Measurements from ENCODE around the gene AFF2.

- TF ChIP-seq CTCF (IDR thresholded peaks at IDR 0.05 in 2 of 3, conservative IDR thresholded peaks at IDR 0.05 in 1 of 3; ENCODE audit: borderline replicate concordance in 1 of 3, insufficient read depth in 1 of 3, low read depth in 2 of 3, low read length in 2 of 3) (no peak), EZH2 (IDR thresholded peaks at IDR 0.05) (no peak), ZBTB33 (IDR thresholded peaks at IDR 0.05; ENCODE audit: extremely low read depth, insufficient replicate concordance, low read length) (no peak), POLR2AphosphoS5 (IDR thresholded peaks at IDR 0.05; ENCODE audit: low read depth, low read length) (no peak), POLR2A (IDR thresholded peaks at IDR 0.05; ENCODE audit: borderline replicate concordance, extremely low read depth, insufficient read depth, insufficient read length) (no peak), EZH2phosphoT487 (IDR thresholded peaks at IDR 0.05; ENCODE audit: borderline replicate concordance) (no peak), SP1 (IDR thresholded peaks at IDR 0.05; ENCODE audit: low read depth) (no peak), MAX (IDR thresholded peaks at IDR 0.05) (no peak)
Observed at GRCh38 chrX:148577741-148578140, 77.3 kb downstream of the AFF2 start.

All from HCT116 (cell line).